ENCODE results near the gene SEC22C.

DNA sequence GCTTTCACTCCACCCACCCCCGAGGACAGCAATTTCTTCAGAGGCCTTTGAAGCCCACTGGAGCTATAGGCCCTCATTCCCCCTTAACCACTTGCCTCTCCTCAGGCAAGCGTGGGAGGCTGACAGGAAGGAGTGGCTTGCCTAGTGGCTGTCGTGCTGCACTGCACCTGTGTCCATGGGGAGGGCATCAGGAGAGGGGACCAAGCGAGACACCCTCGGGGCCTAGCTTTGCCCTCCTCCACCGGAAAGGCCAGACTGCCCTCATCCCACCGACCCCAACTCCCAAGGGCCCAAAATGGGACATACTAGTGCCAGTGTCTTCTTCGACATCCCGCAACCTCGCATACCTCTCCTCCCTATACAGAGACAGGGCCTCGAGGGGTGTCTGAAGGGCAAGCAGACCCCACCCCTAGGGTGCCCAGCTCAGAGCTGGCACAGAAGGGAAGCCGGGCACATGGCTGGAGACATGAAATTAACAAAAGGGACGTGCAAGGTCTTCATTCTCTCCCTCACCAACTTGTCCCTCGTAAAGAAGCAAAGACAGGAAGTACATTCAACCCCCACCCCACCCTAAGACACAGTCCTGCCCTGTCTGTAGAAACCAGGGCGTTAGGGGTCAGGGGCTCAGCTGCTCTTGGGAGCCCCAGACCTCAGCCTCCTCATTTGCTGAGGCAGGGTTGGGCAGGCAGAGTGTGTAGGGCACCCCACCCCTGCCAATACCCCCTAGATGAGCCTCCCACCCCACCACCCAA lies 55.0 kb downstream of the SEC22C start:
- TF ChIP-seq, protein P1, sequence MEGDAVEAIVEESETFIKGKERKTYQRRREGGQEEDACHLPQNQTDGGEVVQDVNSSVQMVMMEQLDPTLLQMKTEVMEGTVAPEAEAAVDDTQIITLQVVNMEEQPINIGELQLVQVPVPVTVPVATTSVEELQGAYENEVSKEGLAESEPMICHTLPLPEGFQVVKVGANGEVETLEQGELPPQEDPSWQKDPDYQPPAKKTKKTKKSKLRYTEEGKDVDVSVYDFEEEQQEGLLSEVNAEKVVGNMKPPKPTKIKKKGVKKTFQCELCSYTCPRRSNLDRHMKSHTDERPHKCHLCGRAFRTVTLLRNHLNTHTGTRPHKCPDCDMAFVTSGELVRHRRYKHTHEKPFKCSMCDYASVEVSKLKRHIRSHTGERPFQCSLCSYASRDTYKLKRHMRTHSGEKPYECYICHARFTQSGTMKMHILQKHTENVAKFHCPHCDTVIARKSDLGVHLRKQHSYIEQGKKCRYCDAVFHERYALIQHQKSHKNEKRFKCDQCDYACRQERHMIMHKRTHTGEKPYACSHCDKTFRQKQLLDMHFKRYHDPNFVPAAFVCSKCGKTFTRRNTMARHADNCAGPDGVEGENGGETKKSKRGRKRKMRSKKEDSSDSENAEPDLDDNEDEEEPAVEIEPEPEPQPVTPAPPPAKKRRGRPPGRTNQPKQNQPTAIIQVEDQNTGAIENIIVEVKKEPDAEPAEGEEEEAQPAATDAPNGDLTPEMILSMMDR (IDR thresholded peaks at IDR 0.05): no peak
- TF ChIP-seq POLR2A (IDR thresholded peaks at IDR 0.05): no peak
